HG03135 (cell line): ENCODE data around the gene GNGT2.

ENCODE experiments used
- ATAC-seq: cut with Tn5 transposase; IDR thresholded peaks from one replicate; pipeline ENCODE4 v1.9.1; 2021; ENCODE audit warnings: mild to moderate bottlenecking, moderate library complexity; ENCODE audit not compliant: unreplicated experiment

The GNGT2 gene

GRCh38 chr17:49229805-49230600, 19.6 kb upstream of the GNGT2 start:
- no peak for ATAC-seq

- no peak for ATAC-seq
Measured at GRCh38 chr17:49229076-49229804, 18.9 kb upstream of the GNGT2 start.

GRCh38 chr17:49227436-49228261, 17.3 kb upstream of the GNGT2 start:
- no peak for ATAC-seq

GRCh38 chr17:49226771-49227435, 16.5 kb upstream of the GNGT2 start:
- ATAC-seq = no peak

GRCh38 chr17:49225554-49226236, 15.3 kb upstream of the GNGT2 start:
- ATAC-seq = no peak

GRCh38 chr17:49224997-49225337, 14.6 kb upstream of the GNGT2 start:
- no peak for ATAC-seq

- ATAC-seq = no peak
Measured at GRCh38 chr17:49224198-49224996, 14.0 kb upstream of the GNGT2 start.

- ATAC-seq = no peak
Measured at GRCh38 chr17:49223517-49224197, 13.3 kb upstream of the GNGT2 start.

GRCh38 chr17:49223168-49223516, 12.8 kb upstream of the GNGT2 start:
- ATAC-seq = no peak

- ATAC-seq = no peak
Measured at GRCh38 chr17:49219987-49220386, 9.6 kb upstream of the GNGT2 start.

GRCh38 chr17:49218941-49219913, 8.9 kb upstream of the GNGT2 start:
- no peak for ATAC-seq

GRCh38 chr17:49217651-49218413, 7.5 kb upstream of the GNGT2 start:
- ATAC-seq = peak; percentile 50

GRCh38 chr17:49216953-49217650, 6.7 kb upstream of the GNGT2 start:
- no peak for ATAC-seq

- ATAC-seq = no peak
Measured at GRCh38 chr17:49216482-49216881, 6.1 kb upstream of the GNGT2 start.

GRCh38 chr17:49214676-49215360, 4.4 kb upstream of the GNGT2 start:
- no peak for ATAC-seq

- ATAC-seq = no peak
Measured at GRCh38 chr17:49213847-49214246, 3.5 kb upstream of the GNGT2 start.
